Aorta (tissue), 5 donors: ENCODE measurements around the gene CRTC1. TPM values are rescaled to one million over a fixed set of nuclear protein-coding genes. Genes with fewer than 3 reads are reported as not detected.

ENCODE experiments used
- ATAC-seq: fragments of 200-7000 bp; cut with Tn5 transposase; one replicate; pipeline ENCODE4 v1.9.1; 2022; ENCODE audit warnings: moderate library complexity; ENCODE audit not compliant: low FRiP score
- DNase-seq, 2 donors: peaks; one replicate each; pipeline ENCODE4 v3.0.0-alpha.2; 2020
- H3K27ac ChIP-seq, 2 donors: one replicate each; pipeline ENCODE4 v1.5.1; 2013; ENCODE audit warnings: low read length in 2 of 2, mild to moderate bottlenecking in 2 of 2, moderate library complexity in 2 of 2, control low read depth in 1 of 2, inconsistent platforms in 1 of 2, low read depth in 1 of 2
- H3K27me3 ChIP-seq, 2 donors: one replicate each; pipeline ENCODE4 v1.6.1; 2013; ENCODE audit warnings: control low read depth in 1 of 2, low read length in 1 of 2, mild to moderate bottlenecking in 1 of 2, moderate library complexity in 1 of 2; ENCODE audit not compliant: insufficient read depth in 2 of 2, control insufficient read depth in 1 of 2
- H3K36me3 ChIP-seq, 2 donors: one replicate each; pipeline ENCODE4 v1.6.1; 2013; ENCODE audit warnings: control low read depth in 1 of 2, low read length in 1 of 2, mild to moderate bottlenecking in 1 of 2; ENCODE audit not compliant: insufficient read depth in 2 of 2, control insufficient read depth in 1 of 2
- H3K4me1 ChIP-seq, 2 donors: one replicate each; pipeline ENCODE4 v1.6.1; 2013; ENCODE audit warnings: low read length in 2 of 2, control low read depth in 1 of 2, mild to moderate bottlenecking in 1 of 2, moderate library complexity in 1 of 2; ENCODE audit not compliant: insufficient read depth in 2 of 2, control insufficient read depth in 1 of 2
- H3K4me3 ChIP-seq, 2 donors: one replicate each; pipeline ENCODE4 v1.5.1; 2013; ENCODE audit warnings: low read length in 2 of 2, control low read depth in 1 of 2, mild to moderate bottlenecking in 1 of 2
- H3K9me3 ChIP-seq: one replicate; pipeline ENCODE4 v1.6.1; 2013; ENCODE audit warnings: mild to moderate bottlenecking, low read length; ENCODE audit not compliant: control insufficient read depth
- WGBS, 2 donors: extraction: QIAGEN DNeasy Blood & Tissue Kit; methylation state at CpG; one replicate each; pipeline ENCODE4 v1.1.7; 2013; 5-methylcytosine and 5-hydroxymethylcytosine counted together
- intact Hi-C, 2 donors: fragments of 100-400 bp; cut with DNase I; formaldehyde crosslinking; loops; one replicate each; pipeline versions ENCODE4 v1.14.2 to v1.15.0; 2022
- polyA plus RNA-seq, 2 donors: library from polyadenylated mRNA; stranded (reverse); fragments of 200-250 nt; gene quantifications; one replicate each; pipeline ENCODE4 v1.2.3, GENCODE V29; 2013
- total RNA-seq, 2 donors: library from RNA; stranded (reverse); fragmentation: NEBNext Ultra II Directional; extraction: Animal tissue kit (Norgen Biotek cat#: 25700); gene quantifications; one replicate each; pipeline ENCODE4 v1.2.1, GENCODE V29; 2021
- donor health status: healthy with polysubstance abuse.
- donor health status: Bipolar disorder and iron deficiency.
- donor health status: DM: no; HTN: no; CAD: no.
- donor health status: DM: no; HTN: no; CAD: no.
- donor health status: DM: yes; HTN: yes; CAD: no.

The CRTC1 gene
- total and polyA plus RNA-seq, 4 donors, result 3.6 to 16.5 (median 10.7) TPM

DNA sequence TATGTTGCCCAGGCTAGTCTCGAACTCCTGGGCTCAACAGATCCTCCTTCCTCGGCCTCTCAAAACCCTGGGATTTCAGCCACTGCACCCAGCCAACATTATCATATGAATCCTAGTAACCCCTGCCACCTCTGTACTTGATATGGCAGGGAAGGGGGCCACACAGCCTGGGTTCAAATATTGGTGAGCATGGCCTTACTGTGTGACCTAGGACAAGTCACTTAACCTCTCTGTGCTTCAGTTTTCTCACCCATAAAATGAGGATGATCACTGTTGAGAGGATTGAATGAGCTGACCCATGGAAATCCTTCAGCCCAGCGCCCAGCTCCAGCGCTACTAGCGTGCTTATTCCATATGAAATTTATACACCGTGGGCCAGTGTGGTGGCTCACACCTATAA is 111.2 kb downstream of the CRTC1 start:
- Histone ChIP-seq H3K4me1 (no peaks in the 10 kb centered on the region), H3K36me3 (no peaks in the 10 kb centered on the region), H3K4me3 (no peak overlapping the region), H3K27ac (no peak overlapping the region), H3K9me3 (no peaks in the 10 kb centered on the region), H3K27me3 (no peaks in the 10 kb centered on the region)
- 92 to 96% methylated on average over 6 of the region's 6 CpGs for WGBS, 2 donors
- intact Hi-C loops, result no loop called here
- no peak for ATAC-seq
- DNase-seq, result no peak

DNA sequence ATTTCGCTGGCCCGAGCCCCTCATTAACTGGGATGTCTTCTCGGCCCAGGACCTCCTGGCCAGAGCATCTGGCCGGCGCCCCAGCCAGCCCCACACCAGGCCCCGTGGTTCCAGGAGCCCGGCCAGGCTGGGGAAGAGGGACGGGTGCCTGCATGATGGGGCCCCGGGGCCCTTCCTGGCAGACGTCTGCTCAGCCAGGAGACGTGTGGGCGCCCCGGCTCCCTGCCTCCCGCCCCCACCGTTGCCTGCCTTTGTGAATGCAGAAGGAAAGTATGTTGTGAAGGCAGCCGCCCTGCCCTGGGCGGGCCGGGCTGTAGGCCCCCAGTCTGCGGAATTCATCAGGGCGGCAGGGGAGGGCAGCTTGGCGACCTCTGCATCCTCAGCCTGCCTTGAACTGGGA is 112.1 kb downstream of the CRTC1 start:
- WGBS, 2 donors, result 4 to 5% methylated on average over 21 of the region's 21 CpGs
- Histone ChIP-seq H3K4me3 (no peak overlapping the region), H3K27ac (no peak overlapping the region), H3K9me3 (no peaks in the 10 kb centered on the region), H3K4me1 (no peaks in the 10 kb centered on the region), H3K36me3 (no peaks in the 10 kb centered on the region), H3K27me3 (no peaks in the 10 kb centered on the region)
- DNase-seq, result peak in 1 of 2 donors; percentile 78
- peak; percentile 44 for ATAC-seq
- intact Hi-C loops, result no loop called here

DNA sequence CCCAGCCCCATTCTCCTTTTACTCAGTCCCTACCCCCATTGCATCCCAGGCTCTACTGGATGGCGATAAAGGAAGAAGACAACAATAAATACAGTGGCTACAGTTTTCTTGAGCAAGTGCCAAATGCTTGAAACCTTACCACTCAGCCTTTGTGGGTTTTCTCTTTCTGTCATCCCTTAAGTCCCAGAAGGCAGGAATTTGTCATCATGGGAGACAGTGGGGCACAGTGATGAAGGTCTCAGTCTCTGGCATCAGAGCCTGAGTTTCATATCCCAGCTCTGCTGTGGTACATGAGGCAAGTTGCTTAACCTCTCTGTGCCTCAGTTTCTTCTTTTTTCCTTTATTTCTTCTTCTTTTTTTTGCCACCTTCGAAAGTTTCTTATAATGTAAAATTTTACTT is 112.8 kb downstream of the CRTC1 start:
- Histone ChIP-seq H3K27ac (no peak overlapping the region), H3K36me3 (no peaks in the 10 kb centered on the region), H3K4me1 (no peaks in the 10 kb centered on the region), H3K4me3 (no peak overlapping the region), H3K9me3 (no peaks in the 10 kb centered on the region), H3K27me3 (no peaks in the 10 kb centered on the region)
- intact Hi-C loops, result no loop called here
- DNase-seq (no peak), ATAC-seq (no peak)
- 87 to 89% methylated on average over 2 of the region's 2 CpGs for WGBS, 2 donors

DNA sequence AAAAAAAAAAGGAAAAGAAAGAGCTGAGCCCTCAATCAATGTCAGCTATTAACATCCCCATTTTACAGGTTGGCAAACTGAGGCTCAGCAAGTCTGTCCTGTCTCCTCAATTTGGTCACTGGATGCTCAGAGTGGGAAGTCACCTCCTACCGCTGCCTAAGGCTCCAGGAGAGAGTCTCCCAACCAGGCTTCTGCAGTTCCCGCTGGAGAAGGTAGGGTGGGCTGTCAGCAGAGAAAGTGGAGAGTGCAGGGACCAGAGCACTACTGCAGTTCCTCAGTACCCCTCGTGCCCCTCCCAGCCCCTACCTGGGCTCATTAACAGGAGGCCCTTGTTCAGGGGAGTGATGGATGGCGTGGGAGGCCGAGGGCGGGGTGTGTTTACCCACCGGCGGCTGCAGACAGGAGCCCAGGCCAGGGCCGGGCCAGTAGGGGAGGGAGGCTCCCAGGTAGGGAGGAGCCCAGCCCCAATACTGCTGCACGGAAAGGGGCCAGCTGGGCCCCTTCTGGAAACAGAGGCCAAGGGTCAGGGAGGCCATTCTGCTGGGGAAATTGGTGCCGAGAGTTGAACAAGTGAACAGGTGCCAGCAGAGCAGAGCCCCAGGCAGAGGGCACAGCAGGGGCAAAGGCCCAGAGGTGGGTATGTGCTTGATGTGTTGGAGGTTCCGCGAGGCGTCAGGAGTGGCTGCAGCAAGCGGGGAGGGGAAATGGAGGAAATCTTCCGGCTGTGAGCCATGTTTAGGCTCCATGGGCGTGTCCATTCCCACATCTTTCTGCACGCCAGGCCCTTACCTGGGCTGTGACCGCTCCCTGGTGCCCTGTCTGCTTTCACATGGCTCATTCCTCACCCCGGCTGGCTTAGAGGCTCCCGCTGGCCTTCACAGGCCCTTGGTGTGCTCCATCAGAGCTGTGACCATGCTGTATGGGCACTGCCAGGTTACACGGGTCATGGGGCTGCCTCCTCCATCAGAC is 115.2 kb downstream of the CRTC1 start:
- H3K27ac ChIP-seq, result no peak overlapping the region
- DNase-seq (no peak), ATAC-seq (no peak)
- no peaks in the 10 kb centered on the region for H3K9me3 ChIP-seq
- 65 to 68% methylated on average over 21 to 22 of the region's 22 CpGs for WGBS, 2 donors
- no peaks in the 10 kb centered on the region for H3K36me3 ChIP-seq
- H3K4me3 ChIP-seq, result no peak overlapping the region
- H3K27me3 ChIP-seq, result no peaks in the 10 kb centered on the region
- intact Hi-C loops, result no loop called here
- H3K4me1 ChIP-seq, result no peaks in the 10 kb centered on the region

DNA sequence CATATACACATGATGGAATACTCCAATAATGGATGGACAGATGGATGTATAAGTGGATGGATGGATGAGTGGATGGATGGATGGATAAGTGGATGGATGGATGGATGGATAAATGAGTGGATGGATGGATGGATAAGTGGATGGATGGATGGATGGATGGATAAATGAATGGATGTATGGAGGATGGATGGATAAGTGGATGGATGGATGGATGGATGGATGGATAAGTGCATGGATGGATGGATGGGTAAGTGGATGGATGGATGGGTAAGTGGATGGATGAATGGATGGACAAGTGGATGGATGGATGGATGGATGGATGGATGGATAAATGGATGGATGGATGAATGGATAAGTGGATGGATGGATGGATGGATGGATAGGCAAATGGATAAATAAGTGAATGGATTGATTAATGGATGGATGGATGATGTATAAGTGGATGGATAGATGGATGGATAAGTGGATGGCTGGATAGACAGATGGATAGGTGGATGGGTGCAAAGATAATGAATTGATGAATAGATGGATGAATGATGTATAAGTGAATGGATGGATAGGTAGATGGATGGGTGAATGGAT is 116.0 kb downstream of the CRTC1 start:
- no peak for ATAC-seq
- Histone ChIP-seq H3K9me3 (no peaks in the 10 kb centered on the region), H3K4me3 (no peak overlapping the region), H3K27me3 (no peaks in the 10 kb centered on the region), H3K36me3 (no peaks in the 10 kb centered on the region), H3K27ac (no peak overlapping the region), H3K4me1 (no peaks in the 10 kb centered on the region)
- no peak for DNase-seq
- intact Hi-C loops, result no loop called here

DNA sequence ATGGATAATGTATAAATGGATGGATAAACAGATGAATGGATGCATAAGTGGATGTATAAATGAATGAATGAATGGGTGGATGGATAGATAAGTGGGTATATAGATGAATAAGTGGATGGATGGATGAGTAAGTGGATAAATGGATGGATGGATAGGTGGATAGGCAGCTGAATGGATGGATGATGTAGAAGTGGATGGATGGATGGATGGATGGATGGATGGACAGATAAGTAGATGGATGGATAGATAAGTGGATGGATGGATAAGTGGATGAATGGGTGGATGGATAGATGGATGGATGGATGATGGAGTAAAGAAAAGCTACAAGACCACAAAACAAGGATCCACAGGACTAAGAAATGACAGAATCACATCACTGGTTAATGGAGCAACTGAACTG is 116.6 kb downstream of the CRTC1 start:
- Histone ChIP-seq H3K27ac (no peak overlapping the region), H3K4me3 (no peak overlapping the region), H3K4me1 (no peaks in the 10 kb centered on the region), H3K36me3 (no peaks in the 10 kb centered on the region), H3K27me3 (no peaks in the 10 kb centered on the region), H3K9me3 (no peaks in the 10 kb centered on the region)
- ATAC-seq, result no peak
- intact Hi-C loops, result no loop called here
- DNase-seq, result no peak

DNA sequence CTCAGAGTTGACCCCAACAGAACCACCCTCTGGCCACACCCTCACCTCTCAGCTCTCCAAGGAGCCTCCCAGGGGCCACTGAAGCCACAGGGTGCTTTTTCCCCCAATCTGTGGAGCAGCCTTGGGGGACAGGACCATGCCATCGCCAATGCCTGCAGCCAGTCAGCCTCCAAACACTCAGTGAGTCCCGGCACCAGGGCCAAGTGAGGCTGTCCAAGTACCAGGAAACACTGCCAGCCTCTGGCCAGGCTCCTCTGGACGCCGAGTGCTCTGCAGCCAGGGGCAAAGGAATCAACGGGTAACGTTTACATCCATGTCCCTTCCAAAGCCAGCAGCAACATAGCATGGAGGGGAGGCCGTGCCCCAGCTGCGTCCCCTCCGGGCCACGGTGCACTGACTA is 117.2 kb downstream of the CRTC1 start:
- no peak for ATAC-seq
- WGBS, 2 donors, result 6 to 13% methylated on average over 10 of the region's 10 CpGs
- Histone ChIP-seq H3K4me1 (no peaks in the 10 kb centered on the region), H3K27me3 (no peaks in the 10 kb centered on the region), H3K4me3 (no peak overlapping the region), H3K9me3 (no peaks in the 10 kb centered on the region), H3K27ac (no peak overlapping the region), H3K36me3 (no peaks in the 10 kb centered on the region)
- DNase-seq, result no peak
- intact Hi-C loops, result no loop called here

DNA sequence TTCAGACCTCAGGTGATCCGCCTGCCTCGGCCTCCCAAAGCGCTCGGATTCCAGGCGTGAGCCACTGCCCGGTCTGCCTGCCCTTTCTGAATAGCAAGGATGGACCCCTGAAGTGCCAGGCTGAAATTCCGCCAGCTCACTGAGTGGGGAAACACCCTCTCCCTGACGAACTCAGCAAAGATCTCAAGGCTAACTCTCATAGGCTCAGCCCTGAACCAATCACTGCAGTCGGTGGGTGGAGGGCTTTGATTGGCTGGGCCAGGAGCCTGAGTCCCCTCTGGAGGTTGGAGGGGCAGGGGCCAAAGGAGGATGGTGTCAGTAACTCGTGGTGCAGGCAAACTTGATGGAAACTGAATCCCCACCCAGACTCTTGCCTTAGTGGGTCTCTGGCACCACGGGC is 118.9 kb downstream of the CRTC1 start:
- intact Hi-C loops, result no loop called here
- WGBS, 2 donors, result 79 to 84% methylated on average over 11 of the region's 11 CpGs
- ATAC-seq (no peak), DNase-seq (no peak)
- Histone ChIP-seq H3K36me3 (no peaks in the 10 kb centered on the region), H3K4me3 (no peak overlapping the region), H3K9me3 (no peaks in the 10 kb centered on the region), H3K27ac (no peak overlapping the region), H3K4me1 (no peaks in the 10 kb centered on the region), H3K27me3 (no peaks in the 10 kb centered on the region)

DNA sequence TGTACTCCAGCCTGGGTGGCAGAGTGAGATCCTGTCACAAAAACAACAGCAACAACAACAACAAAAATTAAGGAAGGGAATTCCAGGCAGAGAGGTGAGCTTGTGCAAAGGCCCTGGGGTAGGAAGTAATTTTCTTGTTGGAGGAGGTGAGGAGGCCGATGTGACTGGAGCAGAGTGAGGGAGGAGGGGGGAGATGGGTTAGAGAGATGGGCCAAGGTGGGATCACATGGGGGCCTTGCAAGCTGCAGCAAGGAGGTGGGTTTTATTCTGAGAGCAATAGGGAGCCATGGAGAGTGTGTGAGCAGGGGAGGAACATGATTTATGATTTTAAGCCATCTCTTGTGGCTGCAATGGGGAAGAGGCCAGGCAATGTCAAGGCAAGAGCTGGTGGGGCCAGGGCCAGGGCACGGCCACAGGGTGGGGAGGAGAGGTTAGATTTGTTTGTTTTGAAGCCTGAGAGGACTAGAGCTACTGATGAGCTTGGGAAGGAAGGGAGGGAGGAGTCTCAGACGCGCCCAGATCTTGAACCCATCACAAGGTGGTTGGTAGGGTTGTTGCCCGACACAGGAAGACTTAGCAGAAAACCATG is 120.2 kb downstream of the CRTC1 start:
- intact Hi-C loops, result no loop called here
- Histone ChIP-seq H3K27ac (no peak overlapping the region), H3K27me3 (no peaks in the 10 kb centered on the region), H3K36me3 (no peaks in the 10 kb centered on the region), H3K9me3 (no peaks in the 10 kb centered on the region), H3K4me3 (no peak overlapping the region), H3K4me1 (no peaks in the 10 kb centered on the region)
- ATAC-seq (no peak), DNase-seq (no peak)
- 94 to 95% methylated on average over 5 of the region's 5 CpGs for WGBS, 2 donors
